Keratinocyte (primary cell): Measurements from ENCODE around the gene DGKQ. TPM values are rescaled to one million over a fixed set of nuclear protein-coding genes. Genes with fewer than 3 reads are reported as not detected.
"Not testable (repeated sequence)": the region's sequence is repeated elsewhere in the genome, so short reads cannot be mapped to it uniquely, and the experiment has no call there.

Experiments used
- DNase-seq: peaks from one replicate; pipeline ENCODE4 v3.0.0-alpha.2; 2011; ENCODE audit warnings: low read depth, missing footprints, low spot score
- FAIRE-seq: peaks from 2 replicates; lab custom pipeline; 2011; peaks lifted over from hg19 to GRCh38; lab: Jason Lieb, UNC
- H2AFZ ChIP-seq: 2 replicates; pipeline ENCODE4 v1.6.0; 2012; ENCODE audit warnings: low read length, control low read depth, inconsistent platforms; ENCODE audit not compliant: control insufficient read depth
- H3K27ac ChIP-seq: 2 replicates; pipeline ENCODE4 v1.5.1; 2011; ENCODE audit warnings: low read length; ENCODE audit not compliant: control insufficient read depth, insufficient read depth
- H3K27me3 ChIP-seq: 3 replicates; pipeline ENCODE4 v1.6.0; 2011; ENCODE audit warnings: low read length; ENCODE audit not compliant: control insufficient read depth, insufficient read depth; ENCODE audit errors: extremely low read depth
- H3K36me3 ChIP-seq, 2 experiments: 2 replicates in 1 of 2; 3 replicates in 1 of 2; pipeline ENCODE4 v1.5.1; 2011; ENCODE audit warnings: low read length in 2 of 2, mild to moderate bottlenecking in 1 of 2; ENCODE audit not compliant: control insufficient read depth in 2 of 2, insufficient read depth in 2 of 2; ENCODE audit errors: extremely low read depth in 1 of 2
- H3K4me1 ChIP-seq: 3 replicates; pipeline ENCODE4 v1.5.1; 2011; ENCODE audit warnings: low read length; ENCODE audit not compliant: control insufficient read depth, insufficient read depth; ENCODE audit errors: extremely low read depth
- H3K4me2 ChIP-seq: 3 replicates; pipeline ENCODE4 v1.6.0; 2011; ENCODE audit warnings: low read depth, low read length; ENCODE audit not compliant: control insufficient read depth, insufficient read depth; ENCODE audit errors: extremely low read depth
- H3K4me3 ChIP-seq, 3 experiments: fragments of 200-600 bp in 1 of 3; sonication (generic) in 1 of 3; 2 replicates in 2 of 3; 3 replicates in 1 of 3; pipeline ENCODE4 v1.5.1; 2011 to 2016; ENCODE audit warnings: low read length in 3 of 3, mild to moderate bottlenecking in 3 of 3, control low read depth in 2 of 3, inconsistent platforms in 1 of 3, low read depth in 1 of 3, mixed read lengths in 1 of 3, mixed run types in 1 of 3, moderate library complexity in 1 of 3; ENCODE audit not compliant: control insufficient read depth in 2 of 3, insufficient read depth in 2 of 3; ENCODE audit errors: extremely low read depth in 1 of 3
- H3K79me2 ChIP-seq: 2 replicates; pipeline ENCODE4 v1.6.0; 2012; ENCODE audit warnings: low read length; ENCODE audit not compliant: control insufficient read depth, insufficient read depth
- H3K9ac ChIP-seq: 3 replicates; pipeline ENCODE4 v1.6.0; 2011; ENCODE audit warnings: low read length; ENCODE audit not compliant: control insufficient read depth, insufficient read depth; ENCODE audit errors: extremely low read depth
- H3K9me1 ChIP-seq: 3 replicates; pipeline ENCODE4 v1.6.0; 2011; ENCODE audit warnings: low read length; ENCODE audit not compliant: control insufficient read depth, insufficient read depth; ENCODE audit errors: extremely low read depth
- H3K9me3 ChIP-seq: 2 replicates; pipeline ENCODE4 v1.5.1; 2012; ENCODE audit warnings: low read depth, low read length; ENCODE audit not compliant: control insufficient read depth
- H4K20me1 ChIP-seq: 3 replicates; pipeline ENCODE4 v1.6.0; 2011; ENCODE audit warnings: low read length; ENCODE audit not compliant: control insufficient read depth, insufficient read depth; ENCODE audit errors: extremely low read depth
- EZH2 ChIP-seq: IDR thresholded peaks from one replicate; pipeline ENCODE4 v1.6.1; 2012; ENCODE audit warnings: inconsistent platforms, mild to moderate bottlenecking, low read length, moderate library complexity
- dilution Hi-C: fragments of 300-500 bp; cut with MboI; formaldehyde crosslinking; loops from one replicate; pipeline ENCODE4 v1.7.0; 2020; ENCODE audit warnings: low sequenced_read_pairs; ENCODE audit not compliant: extremely low pct_ligation_motif_present
- polyA plus RNA-seq, 5 experiments: library from polyadenylated mRNA; depleted of rRNA in 3 of 5; stranded (reverse) in 3 of 5; stranded (forward) in 1 of 5; unstranded in 1 of 5; fragments of >200 nt; gene quantifications; 1 replicate in 1 of 5; 2 replicates in 3 of 5; 3 replicates in 1 of 5; pipeline versions ENCODE4 v1.2.1 to v1.2.3, GENCODE V29; 2011 to 2012; ENCODE audit warnings: missing spikeins in 2 of 5, low read depth in 1 of 5, low replicate concordance in 1 of 5
- TF ChIP-seq, protein P1 (sequence below), 3 experiments: IDR thresholded peaks in 1 of 3; conservative IDR thresholded peaks in 1 of 3; optimal IDR thresholded peaks in 1 of 3; 2 replicates in 2 of 3; 3 replicates in 1 of 3; pipeline versions ENCODE3 to v1.5.1; 2011; ENCODE audit warnings: low read length in 3 of 3, mild to moderate bottlenecking in 3 of 3, moderate library complexity in 2 of 3, control low read depth in 1 of 3, inconsistent platforms in 1 of 3; ENCODE audit not compliant: insufficient read depth in 2 of 3; ENCODE audit errors: extremely low read depth in 1 of 3

Gene DGKQ
- polyA plus RNA-seq, 1 donor (not counting 4 experiments of a cell fraction or from before 2014, with no cell fraction given), result 5.3 TPM

DNA sequence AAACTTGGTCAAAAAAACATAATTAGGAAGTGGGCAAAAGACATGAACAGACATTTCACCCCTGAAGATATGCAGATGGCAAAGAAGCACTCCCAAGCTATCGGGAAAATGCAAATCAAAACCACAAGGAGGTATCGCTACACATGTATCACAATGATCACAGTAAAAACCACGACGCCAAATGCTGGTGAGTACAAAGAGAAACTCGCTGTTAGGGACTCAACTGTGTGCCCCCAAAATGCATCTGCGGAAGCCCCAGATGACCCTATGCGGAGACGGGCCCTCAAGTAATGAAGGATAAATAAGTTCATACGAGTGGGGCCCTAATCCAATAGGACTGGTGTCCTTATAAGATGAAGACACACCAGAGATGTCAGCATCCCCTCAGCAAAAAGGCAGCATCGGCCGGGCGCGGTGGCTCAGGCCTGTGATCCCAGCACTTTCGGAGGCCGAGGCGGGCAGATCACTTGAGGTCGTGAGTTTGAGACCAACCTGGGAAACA, 51.5 kb downstream of the DGKQ start:
- peaks cover 13% of the 10 kb centered on the region for H4K20me1 ChIP-seq
- dilution Hi-C loops, result no loop called here
- no peak for FAIRE-seq

GRCh38 chr4:919004-919680, 54.2 kb downstream of the DGKQ start:
- H2AFZ ChIP-seq, FAIRE-seq, H3K9ac ChIP-seq, H4K20me1 ChIP-seq, H3K4me2 ChIP-seq, H3K9me3 ChIP-seq, H3K4me1 ChIP-seq, H3K27me3 ChIP-seq, H3K9me1 ChIP-seq, dilution Hi-C loops, H3K4me3 ChIP-seq, H3K27ac ChIP-seq, H3K36me3 ChIP-seq, DNase-seq: not testable (repeated sequence)
- H3K79me2 ChIP-seq, result peaks cover 96% of the 10 kb centered on the region

More for the DNA sequence above, 51.5 kb downstream of the DGKQ start:
- H3K36me3 ChIP-seq, result peaks cover 0 to 3% of the 10 kb centered on the region in 2 experiments
- TF ChIP-seq EZH2, result no peak
- TF ChIP-seq, protein P1, sequence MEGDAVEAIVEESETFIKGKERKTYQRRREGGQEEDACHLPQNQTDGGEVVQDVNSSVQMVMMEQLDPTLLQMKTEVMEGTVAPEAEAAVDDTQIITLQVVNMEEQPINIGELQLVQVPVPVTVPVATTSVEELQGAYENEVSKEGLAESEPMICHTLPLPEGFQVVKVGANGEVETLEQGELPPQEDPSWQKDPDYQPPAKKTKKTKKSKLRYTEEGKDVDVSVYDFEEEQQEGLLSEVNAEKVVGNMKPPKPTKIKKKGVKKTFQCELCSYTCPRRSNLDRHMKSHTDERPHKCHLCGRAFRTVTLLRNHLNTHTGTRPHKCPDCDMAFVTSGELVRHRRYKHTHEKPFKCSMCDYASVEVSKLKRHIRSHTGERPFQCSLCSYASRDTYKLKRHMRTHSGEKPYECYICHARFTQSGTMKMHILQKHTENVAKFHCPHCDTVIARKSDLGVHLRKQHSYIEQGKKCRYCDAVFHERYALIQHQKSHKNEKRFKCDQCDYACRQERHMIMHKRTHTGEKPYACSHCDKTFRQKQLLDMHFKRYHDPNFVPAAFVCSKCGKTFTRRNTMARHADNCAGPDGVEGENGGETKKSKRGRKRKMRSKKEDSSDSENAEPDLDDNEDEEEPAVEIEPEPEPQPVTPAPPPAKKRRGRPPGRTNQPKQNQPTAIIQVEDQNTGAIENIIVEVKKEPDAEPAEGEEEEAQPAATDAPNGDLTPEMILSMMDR (optimal IDR thresholded peaks at IDR 0.05 in 1 of 3, IDR thresholded peaks at IDR 0.05 in 1 of 3, conservative IDR thresholded peaks at IDR 0.05 in 1 of 3; ENCODE audit: extremely low read depth in 1 of 3, insufficient read depth in 2 of 3, low read length in 3 of 3), result no peak
- no peak overlapping the region for H2AFZ ChIP-seq
- peaks cover 93% of the 10 kb centered on the region for H3K79me2 ChIP-seq
- no peak overlapping the region for H3K27ac ChIP-seq
- H3K4me1 ChIP-seq, result peaks cover 11% of the 10 kb centered on the region
- DNase-seq, result no peak
- H3K4me3 ChIP-seq, result no peak overlapping the region
- no peaks in the 10 kb centered on the region for H3K9me1 ChIP-seq
- no peak overlapping the region for H3K4me2 ChIP-seq
- H3K27me3 ChIP-seq, result no peaks in the 10 kb centered on the region
- no peaks in the 10 kb centered on the region for H3K9me3 ChIP-seq
- no peak overlapping the region for H3K9ac ChIP-seq

DNA sequence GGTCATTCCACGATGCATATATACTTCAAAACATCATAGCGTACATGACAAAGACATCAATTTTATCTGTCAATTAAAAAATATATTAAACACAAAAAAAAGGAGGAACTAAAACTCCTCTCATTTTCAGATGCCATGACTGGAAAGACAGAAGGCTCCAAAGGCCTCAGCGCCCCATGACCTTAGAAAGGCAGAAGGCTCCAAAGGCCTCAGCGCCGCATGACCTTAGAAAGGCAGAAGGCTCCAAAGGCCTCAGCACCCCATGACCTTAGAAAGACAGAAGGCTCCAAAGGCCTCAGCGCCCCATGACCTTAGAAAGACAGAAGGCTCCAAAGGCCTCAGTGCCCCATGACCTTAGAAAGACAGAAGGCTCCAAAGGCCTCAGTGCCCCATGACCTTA, 54.8 kb downstream of the DGKQ start:
- H3K9me3 ChIP-seq, H4K20me1 ChIP-seq, H3K9ac ChIP-seq, H3K27me3 ChIP-seq, H3K9me1 ChIP-seq, dilution Hi-C loops, H3K4me2 ChIP-seq, H2AFZ ChIP-seq, DNase-seq, H3K27ac ChIP-seq, FAIRE-seq, H3K4me3 ChIP-seq, H3K4me1 ChIP-seq, H3K36me3 ChIP-seq: not testable (repeated sequence)
- peaks cover 94% of the 10 kb centered on the region for H3K79me2 ChIP-seq
